Activated CD8-positive, alpha-beta T cell treated with anti-CD3 and anti-CD28 coated beads, Interleukin-2, amount 10 ng/mL, durations not matched to agents 7 days and 5 days (primary cell): ENCODE measurements around the gene CIDEC. TPM values are rescaled to one million over a fixed set of nuclear protein-coding genes. Genes with fewer than 3 reads are reported as not detected.
A peak's percentile ranks its signal among the peaks of the same experiment; 100 is the strongest.

Experiments used
- ATAC-seq: fragments of 150-1000 bp; cut with Tn5 transposase; one replicate; pipeline ENCODE4 v1.10.0; 2021; ENCODE audit warnings: moderate library complexity
- CTCF ChIA-PET: fragments of 350-600 bp; sonication (Branson Sonifier 250); formaldehyde crosslinking; loops from one replicate; lab custom pipeline; 2021; ENCODE audit warnings: antibody characterized with exemption; lab: Charles Lee
- POLR2A ChIA-PET: fragments of 350-600 bp; sonication (Branson Sonifier 250); formaldehyde crosslinking; loops from one replicate; lab custom pipeline; 2021; ENCODE audit warnings: antibody characterized with exemption; lab: Charles Lee
- DNase-seq: peaks from one replicate; pipeline ENCODE4 v3.0.0-alpha.2; 2020
- H3K27ac Mint-ChIP-seq: one replicate; pipeline ENCODE4 v1.8.0; 2021; ENCODE audit warnings: mild to moderate bottlenecking, mixed read lengths
- H3K27me3 Mint-ChIP-seq: one replicate; pipeline ENCODE4 v1.8.0; 2021; ENCODE audit warnings: low read depth, mixed read lengths
- H3K36me3 Mint-ChIP-seq: one replicate; pipeline ENCODE4 v1.8.0; 2021; ENCODE audit warnings: low read depth, mixed read lengths
- H3K4me1 Mint-ChIP-seq: one replicate; pipeline ENCODE4 v1.8.0; 2021; ENCODE audit warnings: low read depth, mixed read lengths
- H3K4me3 Mint-ChIP-seq: one replicate; pipeline ENCODE4 v1.8.0; 2021; ENCODE audit warnings: mild to moderate bottlenecking, mixed read lengths
- H3K9me3 Mint-ChIP-seq: one replicate; pipeline ENCODE4 v1.8.0; 2022; ENCODE audit warnings: mixed read lengths; ENCODE audit not compliant: insufficient read depth
- total RNA-seq, 2 experiments: library from RNA; stranded (reverse); gene quantifications; one replicate each; pipeline ENCODE4 v1.2.3, GENCODE V29; 2021

CIDEC gene
- total RNA-seq, 2 experiments from 2014 or later, result not detected

DNA sequence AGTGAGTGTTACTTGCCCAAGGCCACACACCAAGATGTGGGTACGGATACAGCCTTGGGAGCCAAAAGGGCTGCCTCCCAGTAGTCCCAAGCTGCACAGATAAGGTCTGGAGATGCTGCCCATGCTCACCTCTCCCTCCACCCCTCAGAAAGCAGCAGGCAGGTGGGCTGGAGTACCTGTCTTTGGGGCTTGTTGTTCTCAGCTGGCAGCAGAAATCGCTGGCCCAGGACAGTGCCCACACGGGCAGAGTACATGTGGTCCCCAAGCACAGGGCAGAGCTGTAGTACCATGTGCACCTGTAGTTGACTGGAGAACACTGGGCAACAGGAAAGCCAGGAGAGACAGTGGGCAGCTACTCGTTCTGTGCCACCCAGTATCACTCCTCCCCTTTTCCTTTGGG, 41.2 kb downstream of the CIDEC start:
- Mint-ChIP-seq H3K4me1 (peaks cover 14% of the 10 kb centered on the region), H3K36me3 (peaks cover 47% of the 10 kb centered on the region), H3K4me3 (no peak overlapping the region), H3K9me3 (no peaks in the 10 kb centered on the region), H3K27me3 (no peaks in the 10 kb centered on the region), H3K27ac (no peak overlapping the region)
- ChIA-PET POLR2A (interaction anchor here (0.6 kb wide), 1 partner anchor 45 kb away, joined by 4 read pairs; no protein-coding TSS in a partner anchor), CTCF (no interaction called here)
- DNase-seq, result no peak
- no peak for ATAC-seq

DNA sequence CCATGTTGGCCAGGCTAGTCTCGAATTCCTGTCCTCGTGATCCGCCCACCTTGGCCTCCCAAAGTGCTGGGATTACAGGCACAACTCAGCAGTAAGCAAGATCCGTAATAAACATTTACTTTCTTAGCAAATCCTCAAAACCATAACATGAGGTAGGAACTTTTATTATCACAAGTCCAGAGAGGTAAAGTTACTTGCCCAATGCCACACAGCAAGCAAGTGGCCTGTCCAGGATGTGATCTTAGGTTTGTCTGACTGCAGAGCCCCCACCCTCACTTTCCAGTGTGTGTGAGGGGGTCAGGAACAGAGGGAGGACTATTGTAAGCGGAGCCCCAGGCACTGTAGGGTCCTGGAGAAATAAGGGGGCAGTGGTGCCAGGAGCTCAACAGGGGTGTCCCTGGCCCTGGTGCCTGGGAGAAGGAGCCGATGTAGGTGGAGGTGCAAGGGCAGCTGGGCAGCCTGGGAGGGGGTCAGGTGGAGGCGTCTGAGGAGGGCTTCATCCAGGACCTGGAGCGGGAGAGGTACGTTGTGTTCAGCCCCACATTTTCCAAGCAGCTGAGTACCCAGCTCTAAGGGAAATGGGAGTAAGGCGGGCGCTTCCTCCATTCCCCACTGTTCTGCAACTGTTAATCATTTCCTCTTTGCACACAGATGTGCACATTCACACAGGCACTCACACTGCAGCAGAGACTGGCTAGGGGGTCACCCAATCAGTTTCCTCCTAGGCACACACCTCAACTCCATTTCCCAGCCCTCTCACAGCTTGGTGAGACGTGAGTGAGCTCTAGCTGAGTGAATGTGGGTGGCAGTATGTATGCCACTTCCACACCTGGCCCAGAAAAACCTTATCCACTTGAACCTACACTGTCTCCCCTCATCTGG, 42.1 kb downstream of the CIDEC start:
- no peak overlapping the region for H3K27ac Mint-ChIP-seq
- no peaks in the 10 kb centered on the region for H3K9me3 Mint-ChIP-seq
- no peak overlapping the region for H3K4me3 Mint-ChIP-seq
- no peaks in the 10 kb centered on the region for H3K27me3 Mint-ChIP-seq
- ChIA-PET POLR2A (no interaction called here), CTCF (interaction anchor here (1.2 kb wide), 1 partner anchor 11 kb away, joined by 3 read pairs; no protein-coding TSS in a partner anchor)
- ATAC-seq (no peak), DNase-seq (no peak)
- peaks cover 49% of the 10 kb centered on the region for H3K36me3 Mint-ChIP-seq
- peaks cover 10% of the 10 kb centered on the region for H3K4me1 Mint-ChIP-seq

DNA sequence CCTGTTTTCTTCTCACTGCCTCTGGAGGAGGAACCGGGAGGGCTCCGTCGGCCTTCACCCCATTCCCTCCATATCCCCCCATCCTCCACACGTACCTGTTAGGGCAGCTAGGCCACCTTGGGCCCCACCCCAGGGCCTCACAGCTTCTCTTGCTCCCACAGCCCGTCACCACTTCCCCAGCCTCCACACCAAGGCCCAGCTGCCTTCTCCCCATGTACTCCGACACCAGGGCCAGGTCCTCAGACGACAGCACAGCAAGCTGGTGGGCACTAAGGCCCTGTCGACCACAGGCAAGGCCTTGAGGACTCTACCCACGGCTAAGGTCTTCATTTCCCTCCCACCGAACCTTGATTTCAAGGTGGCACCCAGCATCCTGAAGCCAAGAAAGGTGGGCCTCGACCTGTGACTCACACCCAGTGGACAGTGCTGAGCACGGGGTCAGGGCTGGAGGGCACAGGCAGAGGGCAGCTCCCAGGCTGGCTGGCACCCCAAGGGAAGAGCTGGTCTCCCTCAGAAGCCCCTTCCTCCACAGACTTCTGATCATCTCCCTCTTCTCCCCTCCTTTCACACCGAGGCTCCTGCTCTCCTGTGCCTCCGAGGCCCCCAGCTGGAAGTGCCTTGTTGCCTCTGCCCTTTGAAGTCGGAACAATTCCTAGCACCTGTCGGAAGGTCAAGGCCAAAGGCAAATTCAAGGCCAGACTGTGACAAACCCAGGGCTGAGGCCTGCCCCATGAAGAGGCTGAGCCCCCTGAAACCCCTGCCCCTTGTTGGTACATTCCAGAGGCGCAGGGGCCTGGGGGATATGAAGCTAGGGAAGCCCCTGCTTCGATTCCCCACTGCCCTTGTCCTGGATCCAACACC, 45.3 kb downstream of the CIDEC start:
- ChIA-PET CTCF (no interaction called here), POLR2A (interaction anchor here (1.6 kb wide), 1 partner anchor 25 kb away, joined by 4 read pairs; the partner anchor contains the start of gene TTLL3)
- DNase-seq (no peak), ATAC-seq (no peak)
- Mint-ChIP-seq H3K4me1 (peaks cover 6% of the 10 kb centered on the region), H3K4me3 (no peak overlapping the region), H3K27ac (no peak overlapping the region), H3K27me3 (no peaks in the 10 kb centered on the region), H3K9me3 (no peaks in the 10 kb centered on the region), H3K36me3 (peaks cover 40% of the 10 kb centered on the region)

- Mint-ChIP-seq H3K4me1 (peaks cover 6% of the 10 kb centered on the region), H3K4me3 (no peak overlapping the region), H3K27ac (no peak overlapping the region), H3K9me3 (no peaks in the 10 kb centered on the region), H3K36me3 (peaks cover 46% of the 10 kb centered on the region), H3K27me3 (no peaks in the 10 kb centered on the region)
- ATAC-seq, result no peak
- ChIA-PET POLR2A (no interaction called here), CTCF (interaction anchor here (1.7 kb wide), 1 partner anchor 100 kb away, joined by 5 read pairs; no protein-coding TSS in a partner anchor)
- DNase-seq, result no peak
These were observed 47.0 kb downstream of the CIDEC start for GRCh38 chr3:9833078-9833477.

DNA sequence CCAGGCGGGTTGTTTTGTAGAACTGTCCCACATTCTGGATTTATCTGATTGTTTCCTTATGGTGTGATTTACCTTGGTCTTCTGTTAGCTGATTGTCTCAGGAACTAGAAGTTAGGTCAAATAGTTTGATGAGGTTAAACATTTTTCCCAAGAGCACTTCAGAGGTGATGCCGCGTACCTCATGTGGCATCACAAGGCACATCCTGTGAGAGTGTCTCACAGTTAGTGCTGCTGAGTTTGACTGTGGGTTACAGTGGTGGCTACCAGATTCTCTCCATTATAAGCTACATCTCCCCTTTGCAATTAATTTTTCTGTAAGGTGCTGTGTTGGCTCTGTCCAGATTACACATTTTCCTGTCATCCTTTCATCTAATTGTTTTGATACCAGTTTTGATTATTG, 48.8 kb downstream of the CIDEC start:
- POLR2A ChIA-PET, result interaction anchor here (0.9 to 1.6 kb wide), 3 partner anchors 13 to 39 kb away, joined by 3 read pairs; partner anchors contain the start of genes ARPC4, RPUSD3 and TADA3
- H3K4me1 Mint-ChIP-seq, result peaks cover 14% of the 10 kb centered on the region
- peaks cover 51% of the 10 kb centered on the region for H3K36me3 Mint-ChIP-seq
- ATAC-seq, result no peak
- CTCF ChIA-PET, result interaction anchor here (0.8 to 1.4 kb wide), 4 partner anchors 17 to 104 kb away, joined by 3 to 8 read pairs (median 4); no protein-coding TSS in a partner anchor
- DNase-seq, result no peak
- no peak overlapping the region for H3K4me3 Mint-ChIP-seq
- H3K27ac Mint-ChIP-seq, result no peak overlapping the region
- no peaks in the 10 kb centered on the region for H3K9me3 Mint-ChIP-seq
- H3K27me3 Mint-ChIP-seq, result no peaks in the 10 kb centered on the region

GRCh38 chr3:9828801-9829755, 51.0 kb downstream of the CIDEC start:
- DNase-seq (no peak), ATAC-seq (no peak)
- H3K27me3 Mint-ChIP-seq, result no peaks in the 10 kb centered on the region
- no peak overlapping the region for H3K4me3 Mint-ChIP-seq
- no peaks in the 10 kb centered on the region for H3K9me3 Mint-ChIP-seq
- CTCF ChIA-PET, result interaction anchor here (1.4 to 1.6 kb wide), 3 partner anchors 12 to 24 kb away, joined by 3 to 6 read pairs (median 4); no protein-coding TSS in a partner anchor
- peaks cover 14% of the 10 kb centered on the region for H3K4me1 Mint-ChIP-seq
- H3K27ac Mint-ChIP-seq, result no peak overlapping the region
- POLR2A ChIA-PET, result interaction anchor here (0.6 kb wide), 1 partner anchor 221 kb away, joined by 3 read pairs; no protein-coding TSS in a partner anchor
- H3K36me3 Mint-ChIP-seq, result peaks cover 35% of the 10 kb centered on the region

GRCh38 chr3:9826815-9827573, 53.1 kb downstream of the CIDEC start:
- ChIA-PET CTCF (interaction anchor here (0.7 to 2.1 kb wide), 13 partner anchors 11 to 208 kb away, joined by 3 to 6 read pairs (median 3); partner anchors contain the start of genes ARPC4, CRELD1 and TADA3), POLR2A (interaction anchor here (1.4 kb wide), 1 partner anchor 34 kb away, joined by 3 read pairs; the partner anchor contains the start of gene ARPC4)
- H3K36me3 Mint-ChIP-seq, result peaks cover 25% of the 10 kb centered on the region
- peaks cover 14% of the 10 kb centered on the region for H3K4me1 Mint-ChIP-seq
- DNase-seq (peak; percentile 56), ATAC-seq (peak; percentile 73)
- H3K27ac Mint-ChIP-seq, result peak overlapping the region; percentile 43
- no peaks in the 10 kb centered on the region for H3K27me3 Mint-ChIP-seq
- H3K9me3 Mint-ChIP-seq, result no peaks in the 10 kb centered on the region
- H3K4me3 Mint-ChIP-seq, result no peak overlapping the region

DNA sequence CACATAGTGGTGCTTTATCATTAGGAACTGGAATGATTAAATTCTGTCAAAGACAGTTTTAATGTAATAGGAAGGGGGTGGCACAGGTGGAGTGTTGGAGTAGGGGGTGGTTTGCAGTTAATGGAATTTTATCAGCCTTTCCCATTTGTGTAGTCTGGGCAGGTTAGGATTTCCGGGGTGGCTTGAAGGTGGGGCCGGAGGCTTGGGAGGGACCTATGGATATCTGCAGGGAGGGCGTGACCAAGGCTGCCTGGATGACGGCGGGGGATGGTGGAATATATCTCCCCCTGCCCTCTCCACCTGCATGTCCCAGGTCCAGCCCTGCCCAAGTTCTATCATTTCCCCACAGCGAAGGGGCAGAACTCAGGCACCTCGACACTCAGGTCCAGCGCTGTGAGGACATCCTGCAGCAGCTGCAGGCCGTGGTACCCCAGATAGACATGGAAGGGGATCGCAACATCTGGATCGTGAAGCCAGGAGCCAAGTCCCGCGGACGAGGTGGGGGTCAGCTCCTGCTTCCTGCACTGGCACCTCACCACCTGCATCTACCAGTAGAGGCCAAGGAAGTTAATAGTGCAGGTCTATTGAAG, 54.5 kb downstream of the CIDEC start:
- no peak overlapping the region for H3K4me3 Mint-ChIP-seq
- H3K27me3 Mint-ChIP-seq, result no peaks in the 10 kb centered on the region
- H3K36me3 Mint-ChIP-seq, result peaks cover 18% of the 10 kb centered on the region
- H3K4me1 Mint-ChIP-seq, result peaks cover 8% of the 10 kb centered on the region
- POLR2A ChIA-PET, result no interaction called here
- no peak overlapping the region for H3K27ac Mint-ChIP-seq
- DNase-seq (no peak), ATAC-seq (no peak)
- H3K9me3 Mint-ChIP-seq, result no peaks in the 10 kb centered on the region
- CTCF ChIA-PET, result interaction anchor here (1.0 to 2.1 kb wide), 2 partner anchors 43 to 45 kb away, joined by 3 to 6 read pairs; no protein-coding TSS in a partner anchor

DNA sequence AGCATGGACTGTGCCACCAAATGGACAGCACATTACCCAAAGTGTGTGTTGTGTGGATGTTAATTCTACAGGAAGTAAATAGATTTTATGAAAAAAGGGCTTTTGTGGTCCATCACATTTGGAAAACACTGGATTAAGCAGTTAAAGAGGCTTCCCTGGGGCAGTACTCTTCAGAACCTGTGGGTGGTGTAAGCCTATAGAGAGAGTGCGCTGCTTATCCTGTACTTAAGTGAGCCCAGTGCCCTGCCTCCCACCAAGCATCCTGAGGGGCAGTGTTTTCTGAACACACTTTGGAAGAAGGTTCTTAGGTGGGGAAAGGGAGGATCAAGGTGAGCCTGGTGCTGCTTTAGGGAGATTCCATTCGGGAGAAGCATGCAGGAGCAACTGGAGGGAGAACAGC, 59.1 kb downstream of the CIDEC start:
- ATAC-seq (peak; percentile 64), DNase-seq (no peak)
- H3K4me3 Mint-ChIP-seq, result no peak overlapping the region
- peaks cover 2% of the 10 kb centered on the region for H3K36me3 Mint-ChIP-seq
- H3K27me3 Mint-ChIP-seq, result no peaks in the 10 kb centered on the region
- POLR2A ChIA-PET, result interaction anchor here (1.6 kb wide), 1 partner anchor 18 kb away, joined by 3 read pairs; no protein-coding TSS in a partner anchor
- CTCF ChIA-PET, result no interaction called here
- no peak overlapping the region for H3K27ac Mint-ChIP-seq
- no peaks in the 10 kb centered on the region for H3K4me1 Mint-ChIP-seq
- H3K9me3 Mint-ChIP-seq, result no peaks in the 10 kb centered on the region
